Lung (tissue), 12 donors: ENCODE results near the gene SASH1. TPM values are rescaled to one million over a fixed set of nuclear protein-coding genes. Genes with fewer than 3 reads are reported as not detected.
A peak's percentile ranks its signal among the peaks of the same experiment; 100 is the strongest.

Experiments
- ATAC-seq: fragments of 200-7000 bp; cut with Tn5 transposase; one replicate; pipeline ENCODE4 v1.9.1; 2020; ENCODE audit warnings: moderate number of reproducible peaks; ENCODE audit not compliant: insufficient read depth, low FRiP score
- DNase-seq, 3 donors: peaks; one replicate each; pipeline ENCODE4 v3.0.0-alpha.2; 2013 to 2017
- H3K27ac ChIP-seq, 2 donors: one replicate each; pipeline ENCODE4 v1.5.1; 2013; ENCODE audit warnings: mild to moderate bottlenecking in 2 of 2, moderate library complexity in 2 of 2, control low read depth in 1 of 2, inconsistent platforms in 1 of 2, low read depth in 1 of 2, low read length in 1 of 2
- H3K27me3 ChIP-seq, 3 donors: one replicate each; pipeline ENCODE4 v1.5.1; 2013; ENCODE audit warnings: low read length in 2 of 3; ENCODE audit not compliant: control insufficient read depth in 3 of 3, insufficient read depth in 3 of 3
- H3K36me3 ChIP-seq, 4 donors: one replicate each; pipeline ENCODE4 v1.5.1; 2013; ENCODE audit warnings: low read length in 4 of 4, mild to moderate bottlenecking in 1 of 4, moderate library complexity in 1 of 4; ENCODE audit not compliant: control insufficient read depth in 4 of 4, insufficient read depth in 4 of 4
- H3K4me1 ChIP-seq, 5 donors: one replicate each; pipeline ENCODE4 v1.5.1; 2013; ENCODE audit warnings: low read length in 5 of 5, mild to moderate bottlenecking in 2 of 5, moderate library complexity in 1 of 5; ENCODE audit not compliant: control insufficient read depth in 5 of 5, insufficient read depth in 5 of 5
- H3K4me3 ChIP-seq: one replicate; pipeline ENCODE4 v1.5.1; 2013; ENCODE audit warnings: mild to moderate bottlenecking, control low read depth, moderate library complexity
- H3K9ac ChIP-seq, 2 donors: one replicate each; pipeline ENCODE4 v1.5.1; 2013; ENCODE audit warnings: low read length in 2 of 2, control low read depth in 1 of 2; ENCODE audit not compliant: insufficient read depth in 1 of 2
- H3K9me3 ChIP-seq, 4 donors: one replicate each; pipeline ENCODE4 v1.5.1; 2013; ENCODE audit warnings: low read length in 3 of 4, mild to moderate bottlenecking in 1 of 4, moderate library complexity in 1 of 4; ENCODE audit not compliant: control insufficient read depth in 4 of 4, insufficient read depth in 3 of 4
- WGBS, 2 donors: extraction: QIAGEN DNeasy Blood & Tissue Kit; methylation state at CpG; one replicate each; pipeline ENCODE4 v1.1.7; 2013; 5-methylcytosine and 5-hydroxymethylcytosine counted together
- polyA plus RNA-seq, 2 donors: library from polyadenylated mRNA; stranded (reverse); fragments of 200-250 nt; gene quantifications; one replicate each; pipeline ENCODE4 v1.2.1, GENCODE V29; 2013
- total RNA-seq, 2 donors: library from RNA; depleted of rRNA in 1 of 2; stranded (reverse); fragments of >200 nt in 1 of 2; gene quantifications; one replicate each; pipeline ENCODE4 v1.2.1, GENCODE V29; 2014 to 2021
- TF ChIP-seq, protein P1 (sequence below): IDR thresholded peaks from 2 replicates; pipeline ENCODE4 v1.5.1; 2012; ENCODE audit warnings: mild to moderate bottlenecking; ENCODE audit errors: control extremely low read depth, extremely low read depth
- donor health status: control.
- donor health status: control.
- donor health status: Bipolar disorder and iron deficiency.
- donor health status: healthy.
- donor health status: DM: yes; HTN: yes; CAD: no.

SASH1 gene
- total and polyA plus RNA-seq, 4 donors = 18.8 to 114 (median 42.2) TPM

DNA sequence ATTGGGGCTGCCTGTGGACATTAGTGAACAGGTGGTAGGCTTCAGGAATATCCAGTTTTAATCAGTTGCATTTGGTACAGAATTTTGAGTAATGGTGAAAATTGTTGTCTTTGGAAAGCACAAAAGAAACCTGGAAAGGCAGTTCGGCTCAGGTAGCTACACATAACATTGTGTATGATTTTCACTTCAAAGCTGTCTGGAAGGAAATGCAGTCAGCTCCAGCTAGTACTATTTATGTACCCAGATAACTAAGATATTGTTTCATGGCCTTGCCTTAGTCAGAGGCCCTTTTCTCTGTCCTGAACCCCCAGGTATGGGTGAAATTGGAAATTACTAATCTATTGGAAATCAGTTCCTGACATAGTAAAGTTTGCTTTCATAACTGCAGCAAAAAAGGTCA lies 208.6 kb downstream of the SASH1 start:
- ATAC-seq (no peak), DNase-seq (no peak)
- Histone ChIP-seq H3K27me3 (no peaks in the 10 kb centered on the region), H3K36me3 (peaks cover 8 to 17% (median 11%) of the 10 kb centered on the region in 4 donors), H3K4me3 (no peak overlapping the region), H3K4me1 (peaks cover 0 to 18% (median 11%) of the 10 kb centered on the region in 5 donors), H3K27ac (no peak overlapping the region), H3K9me3 (peaks cover 0 to 3% (median 0%) of the 10 kb centered on the region in 4 donors), H3K9ac (no peak overlapping the region)
- TF ChIP-seq, protein P1, sequence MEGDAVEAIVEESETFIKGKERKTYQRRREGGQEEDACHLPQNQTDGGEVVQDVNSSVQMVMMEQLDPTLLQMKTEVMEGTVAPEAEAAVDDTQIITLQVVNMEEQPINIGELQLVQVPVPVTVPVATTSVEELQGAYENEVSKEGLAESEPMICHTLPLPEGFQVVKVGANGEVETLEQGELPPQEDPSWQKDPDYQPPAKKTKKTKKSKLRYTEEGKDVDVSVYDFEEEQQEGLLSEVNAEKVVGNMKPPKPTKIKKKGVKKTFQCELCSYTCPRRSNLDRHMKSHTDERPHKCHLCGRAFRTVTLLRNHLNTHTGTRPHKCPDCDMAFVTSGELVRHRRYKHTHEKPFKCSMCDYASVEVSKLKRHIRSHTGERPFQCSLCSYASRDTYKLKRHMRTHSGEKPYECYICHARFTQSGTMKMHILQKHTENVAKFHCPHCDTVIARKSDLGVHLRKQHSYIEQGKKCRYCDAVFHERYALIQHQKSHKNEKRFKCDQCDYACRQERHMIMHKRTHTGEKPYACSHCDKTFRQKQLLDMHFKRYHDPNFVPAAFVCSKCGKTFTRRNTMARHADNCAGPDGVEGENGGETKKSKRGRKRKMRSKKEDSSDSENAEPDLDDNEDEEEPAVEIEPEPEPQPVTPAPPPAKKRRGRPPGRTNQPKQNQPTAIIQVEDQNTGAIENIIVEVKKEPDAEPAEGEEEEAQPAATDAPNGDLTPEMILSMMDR = no peak
- 86 to 90% methylated on average over 1 of the region's 1 CpG for WGBS, 2 donors

DNA sequence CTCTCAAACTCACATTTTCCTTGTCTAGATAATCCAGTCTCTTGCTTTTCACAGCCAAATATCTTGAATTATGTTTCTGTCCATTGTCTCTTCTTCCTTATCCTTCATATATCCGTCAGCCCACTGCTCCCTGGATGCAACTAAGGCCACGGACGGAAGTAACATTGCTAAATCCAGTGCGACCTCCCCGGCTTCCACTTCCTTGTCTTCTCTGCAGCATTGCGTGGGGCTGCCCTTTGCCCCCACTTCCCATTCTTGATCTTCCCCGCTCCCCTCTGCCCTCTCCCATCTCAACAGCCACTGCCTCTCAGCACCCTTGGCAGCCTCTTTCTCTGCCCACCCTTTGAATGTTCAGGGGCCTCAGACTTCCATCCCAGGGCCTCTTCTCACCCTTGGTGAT lies 213.8 kb downstream of the SASH1 start:
- H3K27me3 ChIP-seq = no peaks in the 10 kb centered on the region
- H3K9ac ChIP-seq = no peak overlapping the region
- ATAC-seq = no peak
- H3K27ac ChIP-seq = no peak overlapping the region
- 40 to 43% methylated on average over 6 to 7 of the region's 7 CpGs for WGBS, 2 donors
- TF ChIP-seq, protein P1 = no peak
- no peak for DNase-seq
- H3K36me3 ChIP-seq = peaks cover 0 to 2% (median 0%) of the 10 kb centered on the region in 4 donors
- peaks cover 0 to 4% (median under 1%) of the 10 kb centered on the region in 5 donors for H3K4me1 ChIP-seq
- H3K9me3 ChIP-seq = peaks cover 0 to 3% (median 0%) of the 10 kb centered on the region in 4 donors
- no peak overlapping the region for H3K4me3 ChIP-seq

DNA sequence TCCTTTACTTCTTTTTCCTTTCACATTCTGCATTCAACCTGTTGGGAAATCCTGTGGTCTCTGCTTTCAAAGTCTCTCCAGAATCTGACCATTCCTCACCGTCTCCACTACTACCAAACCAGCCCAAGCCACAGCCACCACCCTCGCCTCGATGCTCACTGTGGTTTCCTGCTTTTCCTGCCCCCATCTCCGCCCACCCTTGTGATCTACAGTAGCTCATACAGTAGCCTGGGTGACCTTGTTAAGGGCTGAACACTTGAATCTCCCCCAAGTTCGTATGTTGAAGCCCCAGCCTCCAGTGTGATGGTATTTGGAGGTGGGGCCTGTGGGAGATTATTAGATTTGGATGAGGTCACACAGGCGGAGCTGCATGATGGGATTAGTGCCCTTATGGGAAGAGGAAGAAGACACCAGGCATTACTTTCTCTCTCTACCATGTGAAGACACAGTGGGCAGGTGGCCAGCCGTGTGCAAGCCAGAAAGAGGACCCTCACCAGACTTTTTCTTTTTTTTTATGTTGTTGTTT lies 215.2 kb downstream of the SASH1 start:
- no peak for ATAC-seq
- peaks cover 0 to 4% (median 0%) of the 10 kb centered on the region in 5 donors for H3K4me1 ChIP-seq

More for the DNA sequence above, 215.2 kb downstream of the SASH1 start:
- H3K27ac ChIP-seq = peak overlapping the region in 1 of 2 donors; percentile 0
- TF ChIP-seq, protein P1 = no peak
- no peak for DNase-seq
- WGBS, 2 donors = 19 to 52% methylated on average over 7 of the region's 7 CpGs
- H3K9ac ChIP-seq = no peak overlapping the region
- no peaks in the 10 kb centered on the region for H3K27me3 ChIP-seq
- H3K9me3 ChIP-seq = peaks cover 0 to 3% (median 0%) of the 10 kb centered on the region in 4 donors
- H3K4me3 ChIP-seq = no peak overlapping the region
- peaks cover 0 to 2% (median 0%) of the 10 kb centered on the region in 4 donors for H3K36me3 ChIP-seq
